Activated CD8-positive, alpha-beta memory T cell treated with anti-CD3 and anti-CD28 coated beads for 24 hours (primary cell): ENCODE measurements around the gene GPR3.
"Not testable (repeated sequence)": the region's sequence is repeated elsewhere in the genome, so short reads cannot be mapped to it uniquely, and the experiment has no call there.

Experiments
- DNase-seq: peaks from one replicate; pipeline ENCODE4 v3.0.0-alpha.2; 2020

The GPR3 gene

DNA sequence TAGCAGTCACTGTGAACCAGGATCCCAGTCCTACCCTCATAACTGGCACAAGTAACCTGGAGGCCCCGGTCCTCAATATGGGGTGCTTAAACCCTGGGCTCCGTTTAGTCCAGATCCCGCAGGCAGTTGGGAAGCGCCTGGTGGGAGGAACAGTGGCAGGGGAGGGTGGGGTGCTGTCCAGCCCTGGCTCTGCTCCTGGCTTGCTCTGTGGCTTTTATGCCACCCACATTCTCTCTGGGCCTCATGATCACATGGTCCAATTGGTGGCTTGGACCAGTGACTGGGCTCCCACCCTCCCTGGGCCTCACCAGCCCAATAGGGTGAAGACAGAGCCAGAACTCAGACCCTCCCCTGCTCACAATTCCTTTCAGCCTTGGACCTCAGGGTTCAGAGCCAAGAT is 12.2 kb upstream of the GPR3 start:
- DNase-seq: no peak

DNA sequence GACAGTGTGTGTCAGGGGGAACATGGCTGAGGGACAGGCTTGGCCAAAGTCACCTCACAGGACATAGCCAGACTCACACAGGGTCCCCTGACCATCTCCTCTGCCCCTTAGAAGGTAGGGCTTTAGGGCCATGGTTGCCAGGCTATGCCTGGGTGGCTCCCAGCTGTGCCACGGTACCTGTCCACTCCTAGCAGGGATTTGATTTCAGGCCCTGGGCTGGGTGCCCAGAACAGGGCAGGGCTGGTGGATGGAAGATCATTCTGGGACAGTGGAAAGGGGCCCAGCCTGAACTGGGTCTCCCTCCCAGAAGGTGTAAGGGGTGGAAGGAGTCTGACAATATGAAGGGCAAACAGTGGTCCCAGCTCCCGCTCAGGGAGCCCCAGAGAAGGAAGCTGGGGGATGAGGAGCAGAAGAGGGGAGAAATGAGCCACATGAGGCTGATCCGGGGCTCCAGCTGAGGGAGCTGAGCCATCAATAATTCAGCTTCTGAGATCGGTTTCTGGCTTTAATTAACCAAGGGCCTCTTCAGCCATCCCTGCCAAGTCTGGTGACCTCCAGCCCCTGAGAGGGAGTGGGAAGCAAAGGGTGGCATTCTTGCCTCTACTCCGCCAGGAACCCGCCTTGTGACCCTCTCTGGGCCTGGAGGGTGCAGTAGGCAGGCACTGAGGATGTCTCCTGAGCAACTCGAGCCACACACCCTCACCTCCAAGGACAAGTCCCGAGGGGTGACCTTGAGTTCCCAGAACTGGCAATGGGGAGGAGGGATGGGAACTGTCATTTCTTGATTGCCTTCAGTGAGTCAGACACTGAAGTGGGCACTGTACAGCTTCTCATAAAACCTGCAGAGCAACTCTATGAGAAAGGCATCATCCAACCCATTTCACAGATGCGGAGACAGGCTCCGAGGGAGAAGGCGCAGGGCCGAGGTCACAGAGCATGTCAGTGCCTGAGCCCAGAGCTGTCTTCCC is 11.4 kb upstream of the GPR3 start:
- DNase-seq: no peak

DNA sequence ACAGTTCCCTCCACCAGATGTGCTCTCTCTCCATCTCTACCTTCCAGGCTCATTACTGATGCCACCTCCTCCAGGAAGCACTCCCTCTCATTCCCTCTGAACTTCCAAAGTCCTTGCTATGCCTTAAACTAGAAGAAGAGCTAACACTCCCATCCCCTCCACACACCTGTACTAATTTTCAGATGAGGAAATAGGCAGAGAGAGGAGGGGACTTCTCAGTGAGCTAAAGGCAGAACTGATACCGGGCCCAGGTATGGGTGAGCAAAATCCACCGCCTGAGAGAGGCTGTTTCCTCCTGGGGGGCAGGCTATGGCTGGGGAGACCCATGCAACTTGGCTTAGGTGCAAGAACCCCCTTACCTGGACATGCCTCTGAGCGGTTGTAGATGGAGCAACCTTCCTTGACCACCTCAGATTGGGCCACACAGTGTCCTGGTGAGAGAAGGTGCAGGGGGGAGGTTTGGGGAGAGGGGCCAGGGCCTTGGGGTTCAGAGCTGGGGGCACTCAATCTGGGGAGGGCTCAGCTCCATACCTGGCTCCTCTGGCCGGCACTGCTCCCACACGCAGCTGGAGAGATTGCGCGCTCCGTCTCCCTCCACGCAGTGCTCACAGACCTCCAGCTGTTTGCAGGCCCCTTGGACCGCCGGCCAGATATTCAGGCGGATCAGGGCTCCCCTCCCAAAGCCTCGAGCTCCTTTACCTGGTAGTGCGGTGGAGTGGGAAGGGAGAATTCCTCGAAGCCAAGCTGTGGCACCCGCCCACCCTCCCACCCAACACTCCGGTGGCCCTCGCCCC is 10.3 kb upstream of the GPR3 start:
- DNase-seq: no peak

DNA sequence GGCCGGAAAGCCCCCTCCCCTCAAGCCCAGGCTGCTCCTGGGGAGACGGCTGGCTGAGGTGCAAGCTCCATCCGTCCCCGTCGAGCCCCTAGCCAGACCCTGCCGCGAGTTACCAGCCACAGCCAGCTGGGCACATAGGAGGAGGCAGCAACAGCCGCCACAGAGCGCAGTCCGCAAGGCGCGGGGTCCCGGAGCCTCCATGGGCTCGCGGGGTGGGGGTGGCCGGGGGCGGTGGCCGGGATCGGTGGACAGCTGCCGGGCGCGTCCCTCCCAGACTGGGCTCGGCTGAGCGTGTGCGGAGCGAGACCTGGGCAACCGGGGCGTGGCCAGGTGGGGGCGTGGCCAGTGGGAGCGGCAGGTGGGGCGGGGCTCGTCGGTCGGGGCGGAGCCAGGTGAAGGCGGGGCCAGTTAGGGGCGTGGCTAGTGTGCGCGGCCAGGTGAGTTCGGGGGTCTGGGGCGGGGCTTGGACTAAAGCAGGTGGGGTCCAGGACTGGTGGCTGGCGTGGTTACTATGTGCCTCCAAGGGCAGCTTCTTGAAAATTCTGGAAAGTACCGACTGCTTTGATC is 9.3 kb upstream of the GPR3 start, which contains the start of gene CD164L2:
TSS of gene CD164L2 (minus strand) at position 295 of the 567 bp plus-strand sequence. CDS start at position 201, 94 bp downstream.
- no peak for DNase-seq

DNA sequence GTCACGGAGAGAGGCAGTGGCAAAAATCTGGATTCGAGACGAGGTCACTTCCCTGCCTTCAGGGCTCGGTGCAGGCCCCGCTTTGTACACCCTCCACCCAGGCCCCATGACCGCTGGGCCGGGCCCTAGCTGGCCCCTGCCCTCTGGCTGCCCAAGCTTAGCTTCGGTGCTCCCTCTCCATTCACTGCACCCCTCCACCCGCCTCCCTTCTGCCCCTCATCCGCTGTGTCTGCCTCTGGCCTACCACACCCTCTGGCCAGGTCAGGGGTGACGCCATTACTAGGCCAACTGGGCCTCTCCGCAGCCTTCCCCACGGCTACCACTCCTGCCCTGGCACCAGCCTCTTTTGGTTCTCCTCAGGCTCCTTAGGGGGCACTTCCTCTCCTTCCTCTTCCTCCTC is 8.8 kb upstream of the GPR3 start:
- DNase-seq: no peak

DNA sequence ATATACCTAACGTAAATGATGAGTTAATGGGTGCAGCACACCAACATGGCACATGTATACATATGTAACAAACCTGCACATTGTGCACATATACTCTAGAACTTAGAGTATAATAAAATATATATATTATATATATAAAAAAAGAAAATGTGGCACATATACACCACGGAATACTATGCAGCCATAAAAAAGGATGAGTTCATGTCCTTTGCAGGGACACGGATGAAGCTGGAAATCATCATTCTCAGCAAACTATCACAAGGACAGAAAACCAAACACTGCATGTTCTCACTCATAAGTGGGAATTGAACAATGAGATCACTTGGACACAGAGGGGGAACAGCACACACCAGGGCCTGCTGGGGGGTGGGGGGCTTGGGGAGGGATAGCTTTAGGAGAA is 7.6 kb upstream of the GPR3 start:
- DNase-seq: not testable (repeated sequence)

DNA sequence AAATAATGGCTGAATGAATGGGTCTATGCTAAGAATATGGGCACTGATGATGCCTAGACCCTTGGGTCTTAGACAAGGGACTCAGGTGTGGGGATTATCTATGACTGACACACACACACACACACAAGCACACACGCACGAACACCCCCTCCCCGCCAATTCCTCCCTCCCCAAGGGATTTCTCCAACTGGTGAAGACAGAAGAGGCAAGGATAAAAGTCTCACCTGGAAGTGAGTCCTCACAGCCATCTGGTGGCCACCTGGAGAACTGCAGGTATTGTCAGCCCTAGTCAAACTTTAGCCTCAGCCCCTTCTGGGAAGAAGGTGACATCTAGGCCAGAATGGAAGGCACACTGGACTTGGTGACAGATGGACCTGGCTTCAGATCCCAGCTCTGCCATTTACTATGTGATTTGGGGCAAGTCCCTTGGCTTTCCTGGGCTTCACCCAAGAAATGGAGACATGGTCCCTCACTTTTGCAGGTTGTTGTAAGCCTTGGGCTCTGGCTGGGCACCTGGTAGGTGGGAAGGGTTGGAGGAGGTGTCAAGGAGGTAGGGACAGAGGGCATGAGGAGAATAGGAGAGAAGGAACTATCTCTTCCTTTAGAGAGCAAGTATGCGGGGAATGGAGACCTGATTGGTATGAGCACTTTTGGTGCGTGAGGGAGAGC is 4.0 kb upstream of the GPR3 start:
- peak; percentile 89 for DNase-seq

DNA sequence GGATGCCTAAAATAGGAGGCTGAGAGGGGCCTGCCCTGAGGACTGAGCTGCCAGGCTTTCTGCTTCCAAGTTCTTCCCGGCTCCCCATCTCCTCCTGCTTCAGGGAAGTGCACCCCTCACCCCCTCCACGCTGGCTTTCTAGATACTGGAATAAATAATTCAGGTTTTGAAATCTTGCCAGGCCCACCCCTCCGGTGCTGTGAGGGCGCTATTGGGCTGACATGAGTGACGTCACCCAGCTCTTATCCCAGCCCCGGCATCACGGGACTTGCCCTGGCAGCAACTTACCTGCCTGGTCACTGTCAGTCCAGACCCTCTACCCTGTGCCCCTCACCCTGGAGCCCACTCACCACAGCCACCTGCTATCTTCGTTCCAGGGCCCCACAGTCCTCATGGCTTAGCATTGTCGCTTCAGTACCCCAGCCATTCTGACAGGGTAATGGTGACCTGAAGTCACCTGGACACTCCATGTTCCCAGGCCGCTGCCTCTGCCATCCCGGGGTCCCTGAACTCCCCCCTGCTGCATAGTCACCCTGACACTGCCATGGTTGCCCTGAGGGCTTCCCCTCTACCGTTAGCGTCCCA is 819 bp upstream of the GPR3 start:
- no peak for DNase-seq

DNA sequence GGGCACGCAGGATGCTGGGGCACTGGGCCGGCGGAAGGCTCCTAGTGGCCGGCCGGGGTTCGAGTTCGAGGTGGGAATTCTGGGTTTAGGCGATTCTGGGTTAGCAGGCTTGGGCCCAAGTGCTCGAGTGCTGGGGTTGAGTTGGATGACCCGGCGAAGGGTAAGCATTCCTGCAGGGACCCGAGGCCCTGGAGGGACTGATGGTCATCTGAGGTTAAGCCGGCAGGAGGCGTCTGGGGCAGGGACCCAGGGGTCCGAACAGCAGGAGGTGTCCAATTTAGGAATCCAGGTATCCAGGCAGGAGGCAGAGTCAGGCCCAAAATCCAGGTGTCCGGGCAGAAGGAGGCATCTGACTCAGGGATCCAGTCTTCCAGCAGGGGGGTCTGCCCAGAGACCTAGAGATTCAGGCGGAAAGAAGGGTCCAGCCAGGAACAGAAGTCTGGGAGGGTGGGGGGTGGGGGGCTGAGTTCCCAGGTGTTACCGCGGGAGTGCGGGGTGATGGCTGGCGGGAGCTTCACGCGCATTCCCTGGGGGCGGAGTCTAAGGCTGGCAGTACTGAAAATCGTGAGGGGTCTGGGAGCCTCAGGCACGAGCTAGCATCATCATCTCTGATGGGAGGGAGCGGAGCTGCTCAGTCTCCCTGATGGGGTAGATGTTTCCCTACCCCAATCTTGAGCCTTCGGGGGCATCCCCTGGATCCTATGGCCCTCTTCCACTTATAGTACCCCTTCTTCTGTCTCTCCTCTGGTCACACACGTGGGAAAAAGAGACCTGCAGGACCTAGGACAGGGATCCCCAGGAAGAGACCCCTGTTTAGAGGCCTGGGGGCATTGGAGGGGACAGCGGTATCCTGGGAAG is 585 bp downstream of the GPR3 start:
- DNase-seq: peak; percentile 69

DNA sequence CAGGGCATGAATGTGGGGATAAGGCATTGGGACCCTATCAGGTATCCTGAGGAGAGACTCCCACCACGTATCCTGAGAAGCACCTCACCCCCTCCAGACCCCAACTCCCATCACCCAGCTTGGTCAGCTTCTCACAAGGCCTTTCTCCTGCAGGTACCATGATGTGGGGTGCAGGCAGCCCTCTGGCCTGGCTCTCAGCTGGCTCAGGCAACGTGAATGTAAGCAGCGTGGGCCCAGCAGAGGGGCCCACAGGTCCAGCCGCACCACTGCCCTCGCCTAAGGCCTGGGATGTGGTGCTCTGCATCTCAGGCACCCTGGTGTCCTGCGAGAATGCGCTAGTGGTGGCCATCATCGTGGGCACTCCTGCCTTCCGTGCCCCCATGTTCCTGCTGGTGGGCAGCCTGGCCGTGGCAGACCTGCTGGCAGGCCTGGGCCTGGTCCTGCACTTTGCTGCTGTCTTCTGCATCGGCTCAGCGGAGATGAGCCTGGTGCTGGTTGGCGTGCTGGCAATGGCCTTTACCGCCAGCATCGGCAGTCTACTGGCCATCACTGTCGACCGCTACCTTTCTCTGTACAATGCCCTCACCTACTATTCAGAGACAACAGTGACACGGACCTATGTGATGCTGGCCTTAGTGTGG is 1.3 kb downstream of the GPR3 start:
- no peak for DNase-seq

DNA sequence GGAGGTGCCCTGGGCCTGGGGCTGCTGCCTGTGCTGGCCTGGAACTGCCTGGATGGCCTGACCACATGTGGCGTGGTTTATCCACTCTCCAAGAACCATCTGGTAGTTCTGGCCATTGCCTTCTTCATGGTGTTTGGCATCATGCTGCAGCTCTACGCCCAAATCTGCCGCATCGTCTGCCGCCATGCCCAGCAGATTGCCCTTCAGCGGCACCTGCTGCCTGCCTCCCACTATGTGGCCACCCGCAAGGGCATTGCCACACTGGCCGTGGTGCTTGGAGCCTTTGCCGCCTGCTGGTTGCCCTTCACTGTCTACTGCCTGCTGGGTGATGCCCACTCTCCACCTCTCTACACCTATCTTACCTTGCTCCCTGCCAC is 1.8 kb downstream of the GPR3 start:
- DNase-seq: no peak

DNA sequence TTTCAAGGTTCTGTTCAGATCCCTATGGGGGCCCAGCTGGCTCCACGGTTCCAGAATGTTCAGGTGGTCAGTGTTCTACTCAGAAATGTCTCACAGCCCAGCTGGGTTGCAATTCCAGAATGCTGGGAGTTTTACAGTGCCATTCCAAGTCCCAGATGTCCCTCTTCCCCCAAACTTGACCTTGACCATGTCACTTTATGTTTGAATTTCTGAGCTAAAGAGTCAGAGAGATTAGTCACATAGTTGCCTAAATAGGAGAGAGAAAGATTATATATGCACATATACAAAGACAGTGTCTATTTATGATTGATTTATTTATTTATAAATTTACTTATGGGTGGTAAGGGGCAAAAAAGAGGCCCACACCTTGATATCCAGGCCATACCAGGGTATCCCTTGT is 2.5 kb downstream of the GPR3 start:
- DNase-seq: no peak

DNA sequence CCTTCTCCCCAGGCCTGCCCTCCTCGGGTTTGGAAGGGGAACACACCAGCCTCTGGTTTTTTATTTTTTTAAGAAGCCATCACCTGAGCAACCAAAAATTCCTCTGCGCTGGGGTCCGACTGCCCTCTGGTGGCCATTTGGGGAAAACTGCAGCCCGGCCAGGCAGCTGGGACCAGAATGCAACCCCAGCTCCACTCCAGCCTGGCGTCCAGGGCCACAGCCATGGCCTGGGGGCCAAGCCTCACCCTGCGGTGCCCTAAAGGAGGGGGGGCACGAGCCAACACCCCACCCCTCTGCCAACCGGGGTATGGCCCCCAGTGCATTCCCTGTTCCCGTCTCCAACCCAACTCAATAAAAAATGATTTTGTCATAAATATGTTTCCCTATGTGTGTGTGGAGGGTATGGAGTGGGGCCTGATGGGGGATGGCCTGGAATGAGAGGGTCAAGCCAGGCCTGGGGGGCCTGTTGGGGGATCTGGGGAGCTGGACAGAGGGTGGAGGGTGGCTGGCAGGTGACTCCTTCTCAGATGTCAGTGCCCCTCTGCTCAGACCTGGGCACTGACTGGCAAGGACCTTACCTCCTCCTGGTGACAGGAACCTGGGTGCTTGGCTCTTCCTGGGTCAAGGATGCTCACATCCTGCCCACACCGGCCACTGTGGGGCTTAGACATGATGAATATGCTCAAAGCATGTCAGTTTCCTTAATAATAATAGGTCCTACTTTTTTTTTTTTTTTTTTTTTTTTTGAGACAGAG is 3.2 kb downstream of the GPR3 start:
- DNase-seq: peak; percentile 92

DNA sequence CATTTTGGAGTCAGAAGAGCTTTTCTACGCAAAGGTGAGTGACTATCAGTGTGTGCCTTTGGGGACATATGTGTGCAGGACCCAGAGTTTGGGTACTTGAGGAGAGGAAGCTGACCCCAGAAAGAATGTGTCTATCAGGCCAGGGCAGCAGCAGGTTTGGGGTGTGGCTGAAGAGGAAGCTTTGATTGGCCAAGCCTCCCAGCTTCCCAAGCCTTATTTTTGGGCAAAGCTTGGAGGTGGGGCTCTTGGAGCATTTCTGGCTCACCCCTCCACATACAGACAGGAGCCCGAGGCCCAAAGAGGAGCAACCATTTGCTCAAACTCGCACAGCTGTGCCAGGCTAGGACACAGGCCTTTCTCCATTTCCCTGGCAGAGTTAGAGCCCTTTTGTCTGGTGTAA is 4.7 kb downstream of the GPR3 start:
- no peak for DNase-seq

DNA sequence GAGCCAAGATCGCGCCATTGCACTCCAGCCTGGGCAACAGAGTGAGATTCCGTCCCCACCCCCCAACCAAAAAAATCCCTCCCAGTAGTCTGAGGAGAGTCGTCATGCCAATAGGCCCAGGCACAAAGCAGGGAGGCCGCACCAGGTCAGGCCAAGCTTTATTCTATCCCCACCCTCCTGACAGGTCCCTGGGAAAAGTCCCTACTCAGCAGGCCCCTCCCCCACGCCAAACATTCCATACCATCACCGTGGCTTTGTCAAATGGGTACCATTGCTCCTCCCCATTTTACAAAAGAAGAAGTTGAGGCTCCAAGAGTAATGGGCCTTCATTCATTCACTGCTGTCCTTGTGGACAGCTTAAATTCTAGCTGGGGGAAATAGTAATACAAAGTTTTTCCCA is 5.3 kb downstream of the GPR3 start:
- no peak for DNase-seq

DNA sequence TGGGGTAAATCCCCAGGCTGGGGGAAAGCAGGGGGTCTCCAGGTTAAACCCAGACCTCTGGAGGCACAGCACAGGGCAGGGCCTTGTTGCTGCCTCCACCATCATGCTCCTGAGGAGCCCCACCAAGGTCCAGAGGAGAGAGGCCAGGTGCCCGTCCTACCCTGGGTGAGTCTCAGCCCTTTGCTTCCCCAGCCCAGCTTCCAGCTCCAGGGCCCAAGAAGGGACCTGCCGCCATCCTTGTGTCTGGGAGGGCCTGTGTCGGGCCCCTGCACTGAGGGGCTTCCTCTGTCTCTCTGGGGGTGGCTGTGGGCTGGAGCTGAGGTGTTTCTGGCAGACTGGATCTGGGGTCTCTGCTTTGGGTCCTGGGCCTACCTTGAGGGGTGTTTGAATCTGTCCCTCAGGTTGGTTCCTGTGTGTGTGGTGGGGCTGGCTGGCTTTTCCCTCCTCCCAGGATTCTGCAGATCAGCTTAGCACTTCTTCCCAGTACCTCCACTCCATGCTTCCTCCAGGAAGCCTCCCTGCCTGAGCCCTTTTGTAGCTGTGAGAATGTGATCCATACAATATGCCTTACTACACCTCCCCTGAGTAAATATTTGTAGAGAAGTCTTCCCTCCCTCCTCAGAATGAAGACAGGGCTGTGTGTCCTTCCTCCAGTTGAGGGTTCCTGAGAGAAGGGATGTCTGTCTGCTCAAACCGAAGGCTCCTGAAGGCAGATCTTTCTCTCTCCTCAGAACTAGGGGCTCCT is 6.2 kb downstream of the GPR3 start:
- DNase-seq: no peak

DNA sequence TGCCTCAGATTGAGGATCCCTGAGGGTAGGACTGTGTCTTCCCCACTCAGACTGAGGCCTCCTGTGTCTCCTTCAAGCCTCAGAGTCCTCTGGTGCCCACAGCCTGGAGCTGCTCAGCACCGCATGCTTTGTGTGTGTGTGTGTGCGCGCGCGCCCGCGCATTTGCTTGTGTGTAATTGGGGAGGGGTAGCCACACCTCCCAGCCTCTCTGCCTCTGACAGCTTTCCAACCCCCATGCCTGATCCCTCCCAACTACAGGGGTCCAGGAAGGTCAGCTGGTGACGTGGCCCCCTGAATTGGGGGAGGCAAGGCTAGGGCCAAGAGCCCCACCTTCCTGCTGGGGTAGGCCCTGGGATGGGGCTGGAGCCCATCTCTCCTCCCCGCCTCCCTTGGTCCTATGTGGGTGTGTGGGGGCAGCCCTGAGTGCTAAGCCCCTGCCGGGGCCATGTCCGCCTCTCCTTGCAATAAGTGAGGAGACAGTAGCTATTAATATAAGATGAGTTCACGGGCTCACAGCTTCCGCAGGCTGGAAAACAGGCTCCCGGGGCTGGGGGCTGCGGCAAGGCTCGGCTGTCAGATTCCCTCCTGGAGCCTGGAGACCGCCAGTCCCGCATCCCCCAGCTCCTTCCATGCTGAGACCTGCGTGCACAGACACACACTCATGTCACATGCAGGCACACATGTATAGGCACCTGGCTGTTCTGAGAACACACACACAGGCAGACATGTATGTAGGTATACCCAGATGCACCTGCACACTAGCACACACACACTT is 7.0 kb downstream of the GPR3 start:
- DNase-seq: no peak

DNA sequence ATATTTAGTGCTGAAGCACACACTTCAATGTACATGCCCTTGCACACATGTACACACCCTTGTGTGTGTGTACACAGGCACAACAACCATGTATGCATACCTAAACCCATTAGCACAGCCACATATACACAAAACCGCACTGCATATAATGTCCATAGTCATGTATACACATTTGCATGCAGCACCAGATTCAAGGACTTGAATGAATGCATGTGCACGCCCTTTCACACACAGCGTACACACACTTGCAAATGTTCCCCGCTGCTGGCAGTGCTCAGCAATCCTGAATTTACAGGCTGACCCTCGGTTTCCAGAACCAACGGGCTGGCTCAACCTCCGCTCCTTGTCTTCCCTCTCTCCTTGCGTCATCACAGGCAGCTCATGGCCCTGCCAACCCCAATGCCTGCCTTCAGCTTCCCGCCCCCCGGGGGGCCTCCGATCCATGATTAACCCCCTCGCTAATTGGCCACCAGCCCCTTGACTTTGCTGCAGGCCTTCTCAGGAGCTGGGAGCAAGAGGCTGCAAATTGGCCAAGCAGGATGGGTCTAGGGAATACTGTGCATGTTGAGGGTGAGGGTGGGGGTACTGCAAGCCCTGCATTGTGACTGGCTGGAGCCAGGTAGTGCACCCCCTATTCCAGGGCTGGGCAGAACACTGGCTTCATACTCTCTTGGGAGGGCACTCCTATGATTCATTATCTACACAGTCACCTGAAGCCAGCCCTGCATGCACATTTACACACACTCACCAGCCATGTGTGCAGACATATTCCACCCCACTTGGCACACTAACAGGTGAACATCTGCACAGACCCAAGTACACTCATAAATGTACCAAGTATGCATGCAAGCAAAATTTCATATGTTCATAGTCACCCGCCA is 7.9 kb downstream of the GPR3 start:
- DNase-seq: no peak
